Measurements from ENCODE around the gene ASB18.

ASB18 gene

GRCh38 chr2:236162031-236162845 is 102.0 kb downstream of the ASB18 start:
- DNase-seq (ENCODE audit: low spot score), result no peak

GRCh38 chr2:236161531-236161930 is 102.7 kb downstream of the ASB18 start:
- DNase-seq (ENCODE audit: low spot score), result no peak

- no peak for DNase-seq (ENCODE audit: low spot score)
These were observed 103.1 kb downstream of the ASB18 start for GRCh38 chr2:236161082-236161462.

- DNase-seq (ENCODE audit: low spot score), result no peak
These were observed 103.7 kb downstream of the ASB18 start for GRCh38 chr2:236160366-236161081.

- no peak for DNase-seq (ENCODE audit: low spot score)
These were observed 104.4 kb downstream of the ASB18 start for GRCh38 chr2:236159778-236160170.

- no peak for DNase-seq (ENCODE audit: low spot score)
These were observed 105.0 kb downstream of the ASB18 start for GRCh38 chr2:236158969-236159777.

- no peak for DNase-seq (ENCODE audit: low spot score)
These were observed 106.2 kb downstream of the ASB18 start for GRCh38 chr2:236157815-236158498.

- no peak for DNase-seq (ENCODE audit: low spot score)
These were observed 106.8 kb downstream of the ASB18 start for GRCh38 chr2:236157366-236157765.

- no peak for DNase-seq (ENCODE audit: low spot score)
These were observed 107.4 kb downstream of the ASB18 start for GRCh38 chr2:236156860-236157194.

GRCh38 chr2:236156095-236156859 is 107.9 kb downstream of the ASB18 start:
- DNase-seq (ENCODE audit: low spot score), result no peak

- no peak for DNase-seq (ENCODE audit: low spot score)
These were observed 108.8 kb downstream of the ASB18 start for GRCh38 chr2:236155406-236155805.

- no peak for DNase-seq (ENCODE audit: low spot score)
These were observed 117.8 kb downstream of the ASB18 start for GRCh38 chr2:236146436-236146835.

GRCh38 chr2:236143811-236144210 is 120.4 kb downstream of the ASB18 start:
- no peak for DNase-seq (ENCODE audit: low spot score)
